Activated naive CD8-positive, alpha-beta T cell treated with anti-CD3 and anti-CD28 coated beads, Interleukin-2, amount 50 U/mL, for 24 hours (primary cell): ENCODE measurements around the gene EIF5B.
"Not testable (repeated sequence)": the region's sequence is repeated elsewhere in the genome, so short reads cannot be mapped to it uniquely, and the experiment has no call there.

Source experiments
- ATAC-seq: fragments of 150-1000 bp; cut with Tn5 transposase; one replicate; pipeline ENCODE4 v1.10.0; 2021
- DNase-seq: peaks from one replicate; pipeline ENCODE4 v3.0.0; 2021
- H3K27ac Mint-ChIP-seq: one replicate; pipeline ENCODE4 v1.8.0; 2021; ENCODE audit warnings: mild to moderate bottlenecking, mixed read lengths
- H3K27me3 Mint-ChIP-seq: one replicate; pipeline ENCODE4 v1.8.0; 2021; ENCODE audit warnings: mixed read lengths
- H3K36me3 Mint-ChIP-seq: one replicate; pipeline ENCODE4 v1.8.0; 2021; ENCODE audit warnings: low read depth, mixed read lengths
- H3K4me1 Mint-ChIP-seq: one replicate; pipeline ENCODE4 v1.8.0; 2021; ENCODE audit warnings: mixed read lengths
- H3K4me3 Mint-ChIP-seq: one replicate; pipeline ENCODE4 v1.8.0; 2021; ENCODE audit warnings: mild to moderate bottlenecking, moderate library complexity, mixed read lengths
- H3K9me3 Mint-ChIP-seq: one replicate; pipeline ENCODE4 v1.8.0; 2021; ENCODE audit warnings: mixed read lengths

Gene EIF5B, protein sequence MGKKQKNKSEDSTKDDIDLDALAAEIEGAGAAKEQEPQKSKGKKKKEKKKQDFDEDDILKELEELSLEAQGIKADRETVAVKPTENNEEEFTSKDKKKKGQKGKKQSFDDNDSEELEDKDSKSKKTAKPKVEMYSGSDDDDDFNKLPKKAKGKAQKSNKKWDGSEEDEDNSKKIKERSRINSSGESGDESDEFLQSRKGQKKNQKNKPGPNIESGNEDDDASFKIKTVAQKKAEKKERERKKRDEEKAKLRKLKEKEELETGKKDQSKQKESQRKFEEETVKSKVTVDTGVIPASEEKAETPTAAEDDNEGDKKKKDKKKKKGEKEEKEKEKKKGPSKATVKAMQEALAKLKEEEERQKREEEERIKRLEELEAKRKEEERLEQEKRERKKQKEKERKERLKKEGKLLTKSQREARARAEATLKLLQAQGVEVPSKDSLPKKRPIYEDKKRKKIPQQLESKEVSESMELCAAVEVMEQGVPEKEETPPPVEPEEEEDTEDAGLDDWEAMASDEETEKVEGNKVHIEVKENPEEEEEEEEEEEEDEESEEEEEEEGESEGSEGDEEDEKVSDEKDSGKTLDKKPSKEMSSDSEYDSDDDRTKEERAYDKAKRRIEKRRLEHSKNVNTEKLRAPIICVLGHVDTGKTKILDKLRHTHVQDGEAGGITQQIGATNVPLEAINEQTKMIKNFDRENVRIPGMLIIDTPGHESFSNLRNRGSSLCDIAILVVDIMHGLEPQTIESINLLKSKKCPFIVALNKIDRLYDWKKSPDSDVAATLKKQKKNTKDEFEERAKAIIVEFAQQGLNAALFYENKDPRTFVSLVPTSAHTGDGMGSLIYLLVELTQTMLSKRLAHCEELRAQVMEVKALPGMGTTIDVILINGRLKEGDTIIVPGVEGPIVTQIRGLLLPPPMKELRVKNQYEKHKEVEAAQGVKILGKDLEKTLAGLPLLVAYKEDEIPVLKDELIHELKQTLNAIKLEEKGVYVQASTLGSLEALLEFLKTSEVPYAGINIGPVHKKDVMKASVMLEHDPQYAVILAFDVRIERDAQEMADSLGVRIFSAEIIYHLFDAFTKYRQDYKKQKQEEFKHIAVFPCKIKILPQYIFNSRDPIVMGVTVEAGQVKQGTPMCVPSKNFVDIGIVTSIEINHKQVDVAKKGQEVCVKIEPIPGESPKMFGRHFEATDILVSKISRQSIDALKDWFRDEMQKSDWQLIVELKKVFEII

DNA sequence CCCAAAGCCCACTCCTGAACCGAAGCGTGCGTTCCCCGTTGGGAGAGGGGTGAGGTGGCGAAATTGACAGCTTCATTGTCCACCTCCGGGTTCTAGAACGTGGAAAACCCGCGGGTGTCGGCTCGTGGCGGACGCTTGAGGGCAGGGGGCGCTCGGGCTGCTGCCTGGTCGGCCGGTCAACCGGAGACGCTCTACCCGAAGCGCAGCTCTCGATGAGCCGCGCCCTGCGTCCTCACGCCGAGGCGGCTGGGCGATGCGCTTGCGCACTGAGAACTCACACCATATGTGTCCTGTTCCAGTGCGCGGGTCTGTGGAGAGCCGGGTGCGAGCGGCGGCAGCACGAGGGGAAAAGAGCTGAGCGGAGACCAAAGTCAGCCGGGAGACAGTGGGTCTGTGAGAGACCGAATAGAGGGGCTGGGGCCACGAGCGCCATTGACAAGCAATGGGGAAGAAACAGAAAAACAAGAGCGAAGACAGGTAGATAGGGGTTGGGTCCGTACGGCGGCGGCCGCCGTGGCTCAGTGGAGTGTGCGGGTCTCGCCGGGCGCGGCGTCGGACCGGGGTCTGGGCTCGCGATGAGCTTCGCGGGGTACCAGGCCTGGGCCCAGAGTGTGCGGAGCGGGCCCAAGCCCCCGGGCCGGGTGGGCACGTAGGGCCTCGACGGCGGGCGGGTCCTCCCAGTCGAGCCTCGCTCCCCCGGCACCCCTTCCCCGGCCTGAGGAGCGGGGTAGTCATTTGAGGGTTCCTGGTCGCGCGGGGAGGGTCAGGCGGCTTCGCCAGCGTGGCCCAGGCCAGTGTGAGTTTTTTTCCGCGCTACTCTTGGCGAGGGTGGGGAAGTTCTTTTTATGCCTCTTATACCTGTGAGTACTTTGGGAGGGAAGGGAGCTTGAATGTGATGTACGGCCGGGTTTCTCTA is at the start of gene EIF5B:
Gene EIF5B (plus strand): TSS at position 277 of the 916 bp plus-strand sequence. CDS start 166 bp downstream, at position 443.
- DNase-seq, result peak; percentile 95
- no peak within 1 kb of the TSS for H3K4me3 Mint-ChIP-seq
- peaks cover 13% of the 10 kb centered on the region for H3K36me3 Mint-ChIP-seq
- ATAC-seq, result peak; percentile 85
- H3K27ac Mint-ChIP-seq, result no peak within 1 kb of the TSS
- no peaks in the 10 kb centered on the region for H3K27me3 Mint-ChIP-seq
- no peaks in the 10 kb centered on the region for H3K9me3 Mint-ChIP-seq
- peaks cover 48% of the 10 kb centered on the region for H3K4me1 Mint-ChIP-seq

DNA sequence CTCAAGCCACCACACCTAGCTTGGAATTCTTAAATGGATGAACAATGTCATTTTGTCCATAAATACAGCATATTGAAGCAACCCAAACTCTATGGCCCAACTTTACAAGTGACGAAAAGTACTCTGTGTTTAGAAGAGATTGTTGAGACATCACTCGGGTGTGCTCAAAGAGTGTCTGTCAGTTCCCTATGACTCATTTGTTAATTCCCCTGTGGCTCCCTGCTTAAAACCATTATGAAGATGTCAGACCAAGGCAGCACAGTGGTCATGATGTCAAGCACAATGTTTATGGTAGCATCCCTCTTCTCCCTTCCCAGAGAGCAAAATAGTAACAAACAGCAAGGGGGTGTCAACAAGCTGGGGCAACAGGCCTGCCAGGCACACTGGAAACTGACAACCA is 39.2 kb upstream of the EIF5B start:
- Mint-ChIP-seq H3K27ac (no peak overlapping the region), H3K9me3 (peaks cover 3% of the 10 kb centered on the region), H3K27me3 (no peaks in the 10 kb centered on the region), H3K36me3 (peaks cover 5% of the 10 kb centered on the region), H3K4me3 (no peak overlapping the region), H3K4me1 (no peaks in the 10 kb centered on the region)
- no peak for ATAC-seq
- no peak for DNase-seq

DNA sequence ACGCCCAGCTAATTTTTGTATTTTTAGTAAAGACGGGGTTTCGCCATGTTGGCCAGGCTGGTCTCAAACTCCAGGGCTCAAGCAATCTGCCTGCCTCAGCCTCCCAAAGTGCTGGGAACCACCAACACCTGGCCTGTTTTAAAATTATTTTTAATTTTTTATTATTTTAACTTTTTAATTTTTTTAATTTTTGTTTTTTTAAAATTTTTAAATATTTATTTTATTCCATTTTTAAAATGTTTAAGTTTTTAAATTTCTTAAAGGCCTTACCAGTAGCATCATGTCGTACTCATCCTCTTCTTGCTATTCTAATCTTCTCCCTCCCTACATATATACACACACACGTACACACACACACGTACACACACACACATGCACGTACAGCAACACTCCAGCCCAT is 37.6 kb upstream of the EIF5B start:
- Mint-ChIP-seq H3K4me3 (no peak overlapping the region), H3K27ac (no peak overlapping the region), H3K9me3 (peaks cover 3% of the 10 kb centered on the region), H3K4me1 (no peaks in the 10 kb centered on the region), H3K36me3 (peaks cover 5% of the 10 kb centered on the region), H3K27me3 (no peaks in the 10 kb centered on the region)
- ATAC-seq, result no peak
- DNase-seq, result no peak

DNA sequence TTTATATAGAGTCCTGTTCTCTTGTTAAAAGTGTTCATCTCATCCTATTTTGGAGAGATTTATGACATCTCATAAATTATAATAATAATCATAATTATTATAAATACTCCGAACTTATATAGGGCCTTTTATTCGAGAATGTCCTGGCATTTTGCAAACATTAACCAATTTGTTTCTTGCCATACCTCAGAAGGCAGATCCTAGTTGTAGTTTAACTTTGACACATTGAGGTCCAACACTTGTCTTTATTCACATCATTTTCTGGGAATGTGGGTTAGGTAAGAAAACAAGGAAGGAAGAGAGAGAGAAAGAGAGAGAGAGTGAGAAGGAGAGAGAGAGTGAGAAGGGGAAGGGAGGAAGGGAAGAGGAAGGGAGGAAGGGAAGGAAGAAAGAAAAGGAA is 36.1 kb upstream of the EIF5B start, which contains the start of gene LYG1:
Gene LYG1 (minus strand): TSS at position 101 of the 400 bp plus-strand sequence. CDS start 5,527 bp downstream, outside the sequence.
- DNase-seq, H3K36me3 Mint-ChIP-seq, H3K4me3 Mint-ChIP-seq, H3K4me1 Mint-ChIP-seq, H3K9me3 Mint-ChIP-seq, ATAC-seq, H3K27me3 Mint-ChIP-seq, H3K27ac Mint-ChIP-seq: not testable (repeated sequence)

DNA sequence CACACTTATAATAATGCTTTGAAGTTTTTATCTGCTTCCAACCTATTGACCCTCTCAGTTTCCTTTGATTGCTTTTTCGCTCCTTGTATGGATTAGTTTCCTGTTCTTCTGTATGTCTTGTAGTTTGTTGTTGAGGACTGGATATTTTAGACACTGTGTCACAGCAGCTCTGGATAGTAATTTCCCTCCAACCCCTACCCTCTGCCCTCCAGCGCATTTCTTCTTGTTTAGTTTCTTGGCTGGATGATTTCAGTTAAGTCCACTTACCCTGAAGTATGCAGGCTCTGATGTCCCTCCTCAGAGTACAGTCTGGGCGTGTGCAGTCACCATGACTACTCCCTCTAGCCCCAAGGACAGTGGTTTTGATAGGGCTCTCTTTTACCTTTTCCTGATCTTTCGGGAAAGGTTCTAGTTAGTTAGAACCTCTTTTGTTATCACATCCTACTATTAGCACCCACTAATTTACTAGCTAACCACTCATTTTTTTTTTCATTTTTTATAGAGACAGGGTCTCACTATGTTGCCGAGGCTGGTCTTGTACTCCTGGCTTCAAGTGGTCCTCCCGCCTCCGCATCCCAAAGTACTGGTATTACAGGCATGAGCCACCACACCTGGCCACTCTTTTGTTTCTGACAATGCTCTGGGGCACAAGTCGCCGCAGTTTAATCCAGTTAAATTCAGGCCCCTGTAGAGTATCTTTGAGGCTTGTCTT is 19.9 kb upstream of the EIF5B start:
- Mint-ChIP-seq H3K36me3 (peaks cover 45% of the 10 kb centered on the region), H3K4me1 (no peaks in the 10 kb centered on the region), H3K27ac (no peak overlapping the region)

DNA sequence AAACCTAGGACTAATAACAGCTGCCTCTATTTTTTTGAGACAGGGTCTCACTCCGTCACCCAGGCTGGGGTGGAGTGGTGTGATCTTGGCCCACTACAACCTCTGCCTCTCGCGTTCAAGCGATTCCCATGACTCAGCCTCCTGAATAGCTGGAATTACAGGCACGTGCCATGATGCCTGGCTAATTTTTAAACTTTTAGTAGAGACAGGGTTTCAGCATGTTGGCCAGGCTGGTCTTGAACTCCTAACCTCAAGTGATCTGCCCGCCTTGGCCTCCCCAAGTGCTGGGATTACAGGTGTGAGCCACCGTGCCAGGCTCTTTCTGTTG is 19.4 kb upstream of the EIF5B start:
- not testable (repeated sequence) for H3K9me3 Mint-ChIP-seq, H3K4me1 Mint-ChIP-seq, H3K27me3 Mint-ChIP-seq, DNase-seq, H3K27ac Mint-ChIP-seq, H3K4me3 Mint-ChIP-seq, ATAC-seq
- H3K36me3 Mint-ChIP-seq, result peaks cover 47% of the 10 kb centered on the region

More for the DNA sequence above, 19.9 kb upstream of the EIF5B start:
- no peaks in the 10 kb centered on the region for H3K27me3 Mint-ChIP-seq
- peaks cover 8% of the 10 kb centered on the region for H3K9me3 Mint-ChIP-seq
- ATAC-seq (no peak), DNase-seq (no peak)
- H3K4me3 Mint-ChIP-seq, result no peak overlapping the region

DNA sequence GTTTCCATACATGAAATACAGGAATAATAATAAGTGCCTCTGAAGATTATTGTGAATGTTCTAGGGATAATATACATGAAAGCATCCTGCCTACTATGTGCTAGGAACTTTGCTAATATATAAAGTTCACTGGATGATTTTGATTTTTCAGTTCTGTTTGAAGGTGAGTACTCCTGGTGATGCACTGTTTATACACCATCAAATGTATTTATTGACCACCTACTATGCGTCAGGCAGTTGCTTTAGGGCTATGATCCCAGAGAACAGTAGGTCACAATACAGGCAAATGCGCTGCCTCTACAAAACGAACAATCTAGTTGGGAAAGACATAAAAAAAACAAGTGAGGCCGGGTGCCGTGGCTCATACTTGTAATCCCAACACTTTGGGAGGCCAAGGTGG is 11.8 kb upstream of the EIF5B start:
- DNase-seq (no peak), ATAC-seq (no peak)
- Mint-ChIP-seq H3K9me3 (no peaks in the 10 kb centered on the region), H3K4me3 (no peak overlapping the region), H3K4me1 (no peaks in the 10 kb centered on the region), H3K27ac (no peak overlapping the region), H3K36me3 (peaks cover 41% of the 10 kb centered on the region), H3K27me3 (no peaks in the 10 kb centered on the region)

DNA sequence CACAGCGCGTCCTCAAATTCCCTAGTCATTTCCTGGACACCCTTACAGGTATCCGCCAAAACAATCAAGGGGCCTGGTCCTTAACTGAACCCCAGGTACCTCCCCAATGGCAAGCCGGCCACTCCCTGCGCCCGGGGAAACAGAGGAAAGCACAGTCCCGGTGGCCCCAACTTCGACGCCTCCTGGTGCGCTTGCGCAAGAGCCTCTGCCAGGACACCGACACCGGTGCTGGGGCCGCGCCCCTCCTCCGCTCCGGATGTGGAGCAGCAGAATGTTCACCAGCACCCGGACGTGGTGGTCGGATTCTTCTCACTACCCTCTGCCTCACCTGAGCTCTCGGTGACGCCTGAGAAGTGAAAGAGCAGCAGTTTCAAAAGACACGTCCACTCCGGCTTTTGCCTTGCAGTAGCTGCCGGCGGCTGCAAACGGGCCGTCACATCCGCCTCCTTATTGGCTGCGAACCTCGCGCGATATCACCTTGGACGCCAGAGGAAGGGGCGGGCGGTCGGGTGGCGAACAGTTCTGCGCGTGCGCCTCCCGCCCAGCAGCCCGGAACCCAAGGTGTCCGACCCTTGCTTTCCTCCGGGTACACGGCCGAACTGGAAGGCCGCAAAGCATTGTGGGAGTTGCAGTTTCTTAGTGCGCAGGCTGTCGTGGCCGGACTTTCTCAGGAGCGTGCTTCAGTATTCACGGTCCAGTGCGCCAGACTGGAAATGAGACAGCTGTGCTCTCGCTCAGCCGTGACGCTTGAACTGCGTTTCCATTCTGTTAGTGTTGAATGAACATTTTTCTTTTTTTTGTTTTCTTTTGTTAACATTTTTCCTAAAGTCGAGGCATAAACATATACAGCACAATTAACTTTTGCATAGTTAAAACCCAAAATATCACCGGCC is 1.0 kb upstream of the EIF5B start, which contains the start of gene TXNDC9:
Gene TXNDC9 (minus strand): TSS at position 423 of the 893 bp plus-strand sequence. CDS start 3,123 bp downstream, outside the sequence.
- Mint-ChIP-seq H3K9me3 (no peaks in the 10 kb centered on the region), H3K27me3 (no peaks in the 10 kb centered on the region), H3K4me3 (no peak within 1 kb of the TSS), H3K27ac (no peak within 1 kb of the TSS), H3K36me3 (peaks cover 21% of the 10 kb centered on the region), H3K4me1 (peaks cover 43% of the 10 kb centered on the region)
- DNase-seq (peak; percentile 97), ATAC-seq (peak; percentile 85)

DNA sequence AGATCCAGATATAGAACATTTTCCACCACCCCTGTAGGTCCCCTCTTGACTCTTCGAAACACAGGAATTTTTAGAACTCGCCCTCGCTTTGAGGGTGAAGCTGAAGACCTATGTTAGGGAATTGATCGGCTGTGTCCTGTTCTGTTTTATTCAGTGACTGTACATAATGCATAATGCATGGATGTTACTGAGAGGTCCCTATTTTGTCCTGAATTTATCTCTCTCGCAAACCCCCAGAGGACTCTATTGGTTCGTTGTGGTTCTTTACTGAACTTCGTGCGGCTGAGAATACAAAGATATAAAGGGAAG is 431 bp upstream of the EIF5B start:
- ATAC-seq, result no peak

DNA sequence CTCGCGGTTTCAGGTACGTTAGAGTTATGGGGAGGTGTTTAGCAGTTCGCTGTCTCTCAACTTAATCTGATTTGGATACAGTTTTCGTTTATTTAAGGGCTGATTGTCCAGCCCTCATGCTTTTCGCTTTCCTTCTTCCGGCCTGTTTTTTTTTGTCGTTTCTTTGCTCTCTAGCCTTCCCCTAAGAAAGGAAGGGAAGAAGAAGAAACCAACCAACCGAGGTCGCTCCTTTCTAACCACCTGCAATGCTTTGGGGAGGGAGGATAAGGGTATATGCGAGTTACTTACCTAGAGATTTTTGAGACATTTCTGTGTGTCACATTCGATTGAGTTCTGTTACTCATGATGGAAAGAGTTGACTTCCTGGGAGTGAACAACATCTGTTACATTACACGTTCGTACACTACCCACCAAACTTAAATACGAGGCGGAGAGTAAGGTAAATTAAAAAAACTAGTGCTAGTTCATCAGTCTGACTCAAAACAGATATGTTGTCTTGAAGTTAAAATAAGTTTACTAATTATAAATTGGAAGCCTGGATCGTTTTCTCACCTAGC is 918 bp downstream of the EIF5B start:
- Mint-ChIP-seq H3K27ac (no peak overlapping the region), H3K4me1 (peaks cover 55% of the 10 kb centered on the region), H3K9me3 (no peaks in the 10 kb centered on the region), H3K4me3 (no peak overlapping the region), H3K36me3 (peaks cover 9% of the 10 kb centered on the region), H3K27me3 (no peaks in the 10 kb centered on the region)
- ATAC-seq, result no peak
- no peak for DNase-seq

More for the DNA sequence above, 431 bp upstream of the EIF5B start:
- Mint-ChIP-seq H3K27me3 (no peaks in the 10 kb centered on the region), H3K4me1 (peaks cover 48% of the 10 kb centered on the region), H3K9me3 (no peaks in the 10 kb centered on the region), H3K27ac (no peak overlapping the region), H3K4me3 (no peak overlapping the region), H3K36me3 (peaks cover 19% of the 10 kb centered on the region)
- DNase-seq, result no peak

DNA sequence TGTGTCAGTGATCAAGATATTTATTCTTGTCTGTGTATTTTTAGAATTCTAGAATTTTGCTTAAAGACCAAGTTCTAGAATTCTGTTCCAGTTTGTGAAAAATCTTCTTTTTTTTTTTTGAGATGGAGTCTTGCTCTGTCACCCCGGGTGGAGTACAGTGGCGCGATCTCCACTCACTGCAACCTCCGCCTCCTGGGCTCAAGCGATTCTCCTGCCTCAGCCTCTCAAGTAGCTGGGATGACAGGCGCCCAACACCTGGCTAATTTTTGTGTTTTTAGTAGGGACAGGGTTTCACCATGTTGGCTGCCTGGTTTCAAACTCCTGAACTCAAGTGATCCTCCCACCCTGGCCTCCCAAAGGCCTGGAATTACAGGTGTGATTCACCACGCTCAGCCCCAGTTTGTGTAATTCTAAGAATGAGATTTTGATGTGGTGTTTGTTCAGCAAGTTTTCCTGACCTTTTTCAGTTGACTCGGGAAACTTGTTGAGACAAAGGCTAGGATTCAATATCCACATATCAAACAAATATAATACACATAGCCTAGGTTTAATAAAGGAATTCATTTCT is 3.6 kb downstream of the EIF5B start:
- ATAC-seq, result no peak
- DNase-seq, result no peak
- Mint-ChIP-seq H3K9me3 (no peaks in the 10 kb centered on the region), H3K27ac (no peak overlapping the region), H3K4me1 (peaks cover 55% of the 10 kb centered on the region), H3K27me3 (no peaks in the 10 kb centered on the region), H3K36me3 (peaks cover 16% of the 10 kb centered on the region), H3K4me3 (no peak overlapping the region)

DNA sequence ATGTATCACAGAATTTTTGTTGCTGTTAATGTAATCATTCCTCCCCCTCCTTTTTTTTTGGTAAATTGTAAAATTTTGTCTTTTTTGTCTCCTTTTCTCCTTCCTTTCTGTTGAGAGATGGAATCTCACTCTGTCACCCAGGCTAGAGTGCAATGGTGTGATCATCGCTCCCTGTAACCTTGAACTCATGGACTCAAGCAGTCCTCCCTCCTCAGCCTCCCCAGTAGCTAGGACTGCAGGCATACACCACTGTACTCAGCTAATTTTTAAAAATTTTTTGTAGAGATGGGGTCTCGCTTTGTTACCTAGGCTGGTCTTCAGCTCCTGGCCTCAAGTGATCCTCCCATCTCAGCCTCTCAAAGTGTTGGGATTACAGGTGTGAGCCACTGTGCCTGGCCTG is 5.3 kb downstream of the EIF5B start:
- no peak overlapping the region for H3K27ac Mint-ChIP-seq
- no peaks in the 10 kb centered on the region for H3K27me3 Mint-ChIP-seq
- peaks cover 62% of the 10 kb centered on the region for H3K4me1 Mint-ChIP-seq
- no peaks in the 10 kb centered on the region for H3K9me3 Mint-ChIP-seq
- no peak for DNase-seq
- no peak overlapping the region for H3K4me3 Mint-ChIP-seq
- ATAC-seq, result no peak
- H3K36me3 Mint-ChIP-seq, result peaks cover 21% of the 10 kb centered on the region
